Activated CD8-positive, alpha-beta memory T cell treated with anti-CD3 and anti-CD28 coated beads for 36 hours (primary cell): Measurements from ENCODE around the gene UGT1A10. TPM values are rescaled to one million over a fixed set of nuclear protein-coding genes. Genes with fewer than 3 reads are reported as not detected.

Experiments used
- CTCF ChIA-PET: fragments of 350-600 bp; sonication (Branson Sonifier 250); formaldehyde crosslinking; loops from one replicate; lab custom pipeline; 2021; ENCODE audit warnings: antibody characterized with exemption; lab: Charles Lee
- POLR2A ChIA-PET: fragments of 350-600 bp; sonication (Branson Sonifier 250); formaldehyde crosslinking; loops from one replicate; lab custom pipeline; 2021; ENCODE audit warnings: antibody characterized with exemption; lab: Charles Lee
- total RNA-seq, 2 experiments: library from RNA; stranded (reverse); gene quantifications; one replicate each; pipeline ENCODE4 v1.2.3, GENCODE V29; 2021

The UGT1A10 gene
- total RNA-seq, 2 experiments from 2014 or later, result not detected

DNA sequence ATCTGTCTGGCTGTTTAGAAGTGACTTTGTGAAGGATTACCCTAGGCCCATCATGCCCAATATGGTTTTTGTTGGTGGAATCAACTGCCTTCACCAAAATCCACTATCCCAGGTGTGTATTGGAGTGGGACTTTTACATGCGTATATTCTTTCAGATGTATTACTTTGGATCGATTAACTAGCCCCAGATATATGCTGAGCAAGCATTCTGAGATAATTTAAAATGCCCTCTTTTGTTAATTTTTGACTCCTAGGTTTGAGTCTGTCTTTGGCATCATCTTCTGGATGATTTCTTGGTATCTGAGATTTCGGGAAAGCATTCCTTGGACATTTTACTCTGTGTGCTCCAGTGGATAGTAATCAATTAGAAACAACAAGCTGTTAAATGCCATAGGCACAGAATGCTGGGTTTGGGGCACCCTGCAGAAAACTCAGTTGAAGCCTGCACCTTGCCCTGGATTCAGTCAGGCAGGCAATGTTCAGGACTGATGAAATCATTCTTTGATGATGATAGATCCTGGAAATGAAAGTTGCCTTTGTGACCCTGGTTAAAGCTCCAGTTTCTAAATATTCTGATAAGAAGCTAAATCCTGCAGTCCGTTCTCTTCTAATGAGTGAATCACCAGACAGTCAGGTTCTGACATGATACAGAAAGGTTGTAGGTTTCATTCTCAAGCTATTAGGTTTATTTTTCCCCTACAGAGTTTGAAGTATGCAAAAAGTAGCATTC, 125.0 kb downstream of the UGT1A10 start:
- CTCF ChIA-PET, result no interaction called here
- POLR2A ChIA-PET, result no interaction called here

DNA sequence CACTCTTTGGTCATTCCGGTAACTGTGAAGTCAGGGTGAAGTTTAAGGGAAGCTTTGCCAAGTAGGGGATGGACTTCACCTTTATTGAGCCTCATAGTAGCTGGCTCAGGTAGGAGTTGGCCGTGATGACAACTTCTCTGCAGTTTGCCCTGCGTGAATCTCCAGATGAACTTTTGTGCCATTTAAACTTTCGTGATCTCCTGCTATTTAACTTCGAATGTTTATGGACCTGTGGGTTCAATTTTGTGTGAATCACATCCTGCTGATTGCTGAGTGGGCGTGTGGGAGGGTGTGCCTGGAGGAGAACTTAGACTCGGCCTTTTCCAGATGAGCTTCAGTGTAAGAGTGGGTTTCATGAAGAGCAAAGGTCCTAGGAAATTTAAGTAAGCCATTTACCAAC, 128.0 kb downstream of the UGT1A10 start:
- ChIA-PET POLR2A (no interaction called here), CTCF (no interaction called here)

DNA sequence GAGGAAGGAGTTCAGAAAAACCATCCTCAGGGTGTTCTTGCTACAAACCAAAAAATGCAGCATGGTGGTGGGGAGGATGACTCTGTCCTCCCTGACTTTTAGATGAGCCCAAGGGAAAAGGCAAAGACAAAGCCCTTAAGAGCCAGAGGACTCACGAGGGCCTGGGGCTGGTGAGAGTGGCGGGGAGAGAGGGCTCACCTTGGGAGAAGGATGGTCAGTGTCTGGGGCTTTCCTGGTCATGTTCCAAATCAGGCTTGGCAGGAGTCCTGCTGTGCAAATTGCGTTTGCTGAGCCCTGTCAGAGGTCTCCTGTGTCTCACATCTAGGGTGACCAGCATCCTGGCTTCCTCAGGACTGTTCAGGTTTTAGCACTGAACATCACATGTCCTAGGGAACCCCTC, 128.5 kb downstream of the UGT1A10 start:
- ChIA-PET CTCF (no interaction called here), POLR2A (no interaction called here)

DNA sequence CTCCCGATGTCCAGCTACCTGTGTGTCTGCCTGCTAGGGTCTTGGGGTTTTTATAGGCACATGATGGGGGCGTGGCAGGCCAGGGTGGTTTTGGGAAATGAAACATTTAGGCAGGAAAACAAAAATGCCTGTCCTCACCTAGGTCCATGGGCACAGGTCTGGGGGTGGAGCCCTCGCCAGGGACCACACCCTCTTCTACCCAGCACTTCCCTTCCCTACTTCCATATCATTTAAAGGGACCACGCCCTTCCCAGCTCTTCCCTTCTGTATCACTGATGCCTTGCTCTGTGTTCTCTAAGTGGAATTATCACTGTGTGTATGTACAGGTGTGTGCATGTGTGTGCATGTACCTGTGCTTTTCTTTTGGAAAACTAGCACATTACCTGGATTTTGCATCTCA, 130.2 kb downstream of the UGT1A10 start:
- CTCF ChIA-PET, result no interaction called here
- POLR2A ChIA-PET, result no interaction called here

DNA sequence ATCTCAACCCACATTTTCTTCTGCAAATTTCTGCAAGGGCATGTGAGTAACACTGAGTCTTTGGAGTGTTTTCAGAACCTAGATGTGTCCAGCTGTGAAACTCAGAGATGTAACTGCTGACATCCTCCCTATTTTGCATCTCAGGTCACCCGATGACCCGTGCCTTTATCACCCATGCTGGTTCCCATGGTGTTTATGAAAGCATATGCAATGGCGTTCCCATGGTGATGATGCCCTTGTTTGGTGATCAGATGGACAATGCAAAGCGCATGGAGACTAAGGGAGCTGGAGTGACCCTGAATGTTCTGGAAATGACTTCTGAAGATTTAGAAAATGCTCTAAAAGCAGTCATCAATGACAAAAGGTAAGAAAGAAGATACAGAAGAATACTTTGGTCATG, 131.8 kb downstream of the UGT1A10 start:
- ChIA-PET CTCF (no interaction called here), POLR2A (no interaction called here)

DNA sequence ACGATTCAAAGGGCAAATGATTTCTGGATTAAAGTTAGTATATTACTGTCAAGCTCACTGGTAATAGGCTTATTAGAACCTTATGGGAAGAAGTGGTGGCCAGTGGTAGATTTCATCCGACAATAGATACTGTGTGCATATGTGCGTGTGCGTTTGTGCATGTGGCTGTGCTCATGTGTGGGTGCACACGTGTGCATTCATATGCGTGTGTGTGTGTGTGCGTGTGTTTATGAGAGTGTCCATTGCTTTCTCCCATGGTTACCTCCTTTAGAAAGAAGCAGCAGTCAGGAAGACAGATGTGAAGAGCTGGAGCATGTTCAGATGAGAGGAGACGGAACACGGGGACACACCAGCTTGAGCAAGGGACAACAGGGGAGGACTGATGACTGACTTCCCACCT, 133.0 kb downstream of the UGT1A10 start:
- ChIA-PET POLR2A (no interaction called here), CTCF (no interaction called here)

DNA sequence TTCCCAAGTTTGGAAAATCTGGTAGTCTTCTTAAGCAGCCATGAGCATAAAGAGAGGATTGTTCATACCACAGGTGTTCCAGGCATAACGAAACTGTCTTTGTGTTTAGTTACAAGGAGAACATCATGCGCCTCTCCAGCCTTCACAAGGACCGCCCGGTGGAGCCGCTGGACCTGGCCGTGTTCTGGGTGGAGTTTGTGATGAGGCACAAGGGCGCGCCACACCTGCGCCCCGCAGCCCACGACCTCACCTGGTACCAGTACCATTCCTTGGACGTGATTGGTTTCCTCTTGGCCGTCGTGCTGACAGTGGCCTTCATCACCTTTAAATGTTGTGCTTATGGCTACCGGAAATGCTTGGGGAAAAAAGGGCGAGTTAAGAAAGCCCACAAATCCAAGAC, 135.9 kb downstream of the UGT1A10 start:
- CTCF ChIA-PET, result no interaction called here
- POLR2A ChIA-PET, result no interaction called here

DNA sequence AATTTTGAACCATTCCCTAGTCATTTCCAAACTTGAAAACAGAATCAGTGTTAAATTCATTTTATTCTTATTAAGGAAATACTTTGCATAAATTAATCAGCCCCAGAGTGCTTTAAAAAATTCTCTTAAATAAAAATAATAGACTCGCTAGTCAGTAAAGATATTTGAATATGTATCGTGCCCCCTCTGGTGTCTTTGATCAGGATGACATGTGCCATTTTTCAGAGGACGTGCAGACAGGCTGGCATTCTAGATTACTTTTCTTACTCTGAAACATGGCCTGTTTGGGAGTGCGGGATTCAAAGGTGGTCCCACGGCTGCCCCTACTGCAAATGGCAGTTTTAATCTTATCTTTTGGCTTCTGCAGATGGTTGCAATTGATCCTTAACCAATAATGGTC, 136.3 kb downstream of the UGT1A10 start:
- CTCF ChIA-PET, result no interaction called here

DNA sequence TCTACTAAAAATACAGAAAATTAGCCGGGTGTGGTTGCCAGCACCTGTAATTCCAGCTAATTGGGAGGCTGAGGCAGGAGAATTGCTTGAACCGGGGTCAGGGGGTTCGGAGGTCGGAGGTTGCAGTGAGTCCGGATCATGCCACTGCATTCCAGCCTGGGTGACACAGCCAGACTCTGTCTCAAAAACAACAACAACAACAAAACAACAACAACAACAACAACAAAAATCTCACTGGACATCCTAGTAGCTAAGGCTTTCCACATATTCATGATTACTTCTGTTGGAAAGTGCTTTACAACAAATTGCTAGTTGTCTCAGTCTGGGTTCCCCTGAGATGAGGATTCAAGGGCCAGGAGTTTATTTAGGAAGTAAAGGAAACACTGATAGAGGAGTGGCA, 137.6 kb downstream of the UGT1A10 start:
- ChIA-PET POLR2A (no interaction called here), CTCF (no interaction called here)

More for the DNA sequence above, 136.3 kb downstream of the UGT1A10 start:
- POLR2A ChIA-PET, result no interaction called here

DNA sequence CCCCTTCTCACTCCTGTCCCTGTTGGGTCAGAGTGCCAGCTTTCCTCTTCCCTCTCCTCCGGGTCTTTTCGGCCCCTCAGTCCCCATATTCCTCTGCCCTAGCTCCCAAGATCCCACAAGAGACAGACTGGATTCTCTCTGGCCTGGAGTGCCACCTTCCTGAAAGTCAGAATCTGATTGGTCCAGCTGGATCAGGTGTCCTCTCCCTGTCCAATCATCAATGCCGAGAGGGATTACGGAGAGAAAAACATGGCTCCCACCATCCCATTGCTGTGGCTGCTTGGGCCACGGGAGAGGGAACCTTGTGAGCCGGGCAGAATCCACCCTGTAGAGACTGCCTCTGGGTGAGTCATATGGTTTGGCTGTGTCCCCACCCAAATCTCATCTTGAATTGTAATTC, 139.2 kb downstream of the UGT1A10 start:
- ChIA-PET CTCF (no interaction called here), POLR2A (interaction anchor here (0.7 kb wide), 1 partner anchor 30 kb away, joined by 5 read pairs; no protein-coding TSS in a partner anchor)

DNA sequence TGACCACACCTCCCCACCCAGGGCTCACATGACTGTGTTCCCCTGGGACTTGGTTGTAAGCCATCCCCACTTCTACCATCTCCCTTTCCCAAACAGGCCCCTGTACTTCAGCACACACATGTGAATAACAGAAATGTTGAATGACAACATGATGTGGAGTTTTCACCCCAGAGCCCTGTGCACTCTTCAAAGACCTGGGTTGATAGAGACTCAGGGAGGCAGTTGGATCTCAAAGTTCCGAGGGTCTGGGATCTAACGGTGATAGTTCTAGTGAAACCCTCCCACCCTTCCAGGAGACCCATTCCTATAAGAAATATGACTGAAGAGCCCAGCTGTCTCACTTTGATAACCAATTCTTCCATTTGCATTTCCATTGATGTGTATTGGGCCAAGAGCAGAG, 141.8 kb downstream of the UGT1A10 start, which contains the start of gene MROH2A:
Gene MROH2A, plus strand, starts transcription at position 301 of the 400 bp plus-strand sequence. CDS start 1,029 bp downstream, outside the sequence.
- CTCF ChIA-PET, result no interaction called here
- POLR2A ChIA-PET, result no interaction called here

DNA sequence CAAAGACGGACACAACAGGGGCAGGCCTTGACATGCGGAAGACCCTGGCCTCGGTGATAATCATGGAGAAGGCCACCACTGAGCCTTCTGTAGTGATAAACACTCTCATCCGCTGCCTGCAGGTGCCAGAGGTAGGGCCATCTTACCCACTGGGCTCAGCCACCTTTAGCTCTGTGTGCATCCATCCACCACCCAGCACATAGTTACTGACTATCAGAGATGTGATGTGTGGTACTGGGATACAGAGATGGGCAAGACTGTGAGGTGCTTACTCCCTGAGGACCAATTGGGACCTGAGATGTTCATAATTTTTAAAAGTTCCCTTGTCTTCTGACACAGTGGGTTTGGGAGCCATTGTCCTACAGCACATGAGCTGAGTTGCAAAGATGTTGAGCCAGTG, 143.5 kb downstream of the UGT1A10 start:
- POLR2A ChIA-PET, result no interaction called here
- CTCF ChIA-PET, result no interaction called here

DNA sequence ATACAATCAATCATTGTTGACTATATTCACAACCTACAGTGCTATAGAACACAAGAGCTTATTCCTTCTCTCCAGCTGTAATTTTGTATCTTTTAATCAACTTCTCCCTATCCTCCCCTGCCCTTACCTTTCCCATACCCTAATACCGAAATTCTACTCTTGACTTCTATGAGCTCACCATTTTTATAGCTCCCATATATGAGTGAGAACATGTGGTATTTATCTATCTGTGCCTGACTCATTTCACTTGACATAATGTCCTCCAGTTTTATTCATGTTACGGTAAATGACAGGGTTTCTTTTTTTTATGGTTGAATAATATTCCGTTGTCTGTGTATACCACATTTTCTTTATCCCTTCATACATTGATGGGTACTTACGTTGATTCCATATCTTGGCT, 144.5 kb downstream of the UGT1A10 start:
- CTCF ChIA-PET, result no interaction called here

DNA sequence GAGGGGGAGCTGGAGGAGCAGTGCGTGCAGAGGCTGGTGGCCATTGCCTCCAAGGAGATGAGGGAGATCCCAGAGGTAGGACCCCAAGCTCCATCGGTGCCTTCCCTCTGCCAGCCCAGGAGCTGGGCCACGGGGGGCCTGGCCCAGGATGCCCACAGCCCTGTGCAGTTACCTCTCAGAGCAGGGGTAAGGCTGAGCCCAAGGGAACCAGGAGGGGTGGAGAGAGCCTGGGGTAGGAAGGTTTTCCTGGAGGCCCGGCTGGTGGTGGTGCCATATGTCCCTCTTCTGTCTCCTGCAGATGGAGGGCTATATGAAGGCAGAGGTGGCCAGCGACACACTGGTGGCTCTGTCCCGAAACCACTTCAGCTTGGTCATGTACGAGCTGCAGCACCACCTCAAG, 153.3 kb downstream of the UGT1A10 start:
- ChIA-PET CTCF (no interaction called here), POLR2A (no interaction called here)

More for the DNA sequence above, 144.5 kb downstream of the UGT1A10 start:
- POLR2A ChIA-PET, result no interaction called here

DNA sequence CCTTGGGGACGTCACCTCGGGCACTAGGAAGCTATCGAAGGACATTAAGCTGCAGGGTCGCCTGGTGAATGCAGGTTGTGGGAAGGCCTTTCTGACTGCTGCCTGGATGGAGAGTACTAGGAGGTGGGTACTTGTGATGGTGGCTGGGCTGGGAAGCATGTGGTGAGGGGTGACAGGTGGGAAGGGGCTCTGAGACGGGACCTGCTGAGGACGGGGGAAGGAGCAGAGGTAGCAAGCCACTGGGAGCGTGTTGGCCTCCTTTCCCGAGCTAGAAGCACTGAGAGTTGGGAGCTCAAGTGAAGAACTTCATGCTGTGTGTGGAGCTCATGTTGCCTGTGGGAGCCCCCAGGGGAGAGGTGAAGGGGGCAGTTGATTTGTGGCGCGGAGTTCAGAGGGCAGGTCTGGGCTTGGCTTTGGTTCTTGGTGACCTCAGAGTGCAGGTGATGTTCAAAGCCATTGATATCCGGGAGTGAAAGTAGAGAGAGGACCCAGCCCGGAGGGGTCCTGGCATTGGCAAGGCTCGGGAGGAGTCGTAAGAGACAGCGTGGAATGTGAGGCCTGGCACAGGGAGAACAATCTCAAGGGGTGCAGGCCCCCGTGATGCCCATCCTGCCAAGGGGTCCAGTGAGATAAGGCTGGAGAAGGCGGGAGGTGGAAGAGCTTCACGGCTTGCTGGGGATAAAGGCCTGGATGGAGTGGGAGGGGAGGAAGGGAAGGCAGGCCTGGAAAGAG, 155.1 kb downstream of the UGT1A10 start:
- CTCF ChIA-PET, result no interaction called here
- POLR2A ChIA-PET, result no interaction called here

DNA sequence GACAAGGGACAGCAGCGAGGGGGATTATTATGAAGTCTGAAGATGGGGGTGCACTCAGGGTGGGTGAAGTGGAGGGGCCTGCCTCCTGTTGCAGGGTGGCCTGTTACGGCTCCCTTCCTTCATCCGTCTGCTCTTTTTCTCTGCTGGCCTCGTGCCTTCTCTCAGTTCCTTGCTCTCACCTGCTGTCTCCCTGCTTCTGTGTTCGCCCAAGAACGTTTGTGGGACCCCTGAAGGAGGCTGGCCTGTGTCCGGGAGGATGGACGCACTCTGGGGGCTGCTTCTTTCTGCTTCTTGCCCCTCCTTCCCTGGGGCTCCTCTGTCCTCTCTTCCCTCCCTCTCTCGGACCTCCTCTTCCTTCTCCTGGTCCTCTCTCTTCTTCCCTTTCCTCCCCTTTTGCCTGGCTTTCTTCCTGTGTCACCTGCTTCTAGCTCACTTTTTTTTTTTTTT, 155.7 kb downstream of the UGT1A10 start:
- POLR2A ChIA-PET, result no interaction called here
- CTCF ChIA-PET, result no interaction called here

DNA sequence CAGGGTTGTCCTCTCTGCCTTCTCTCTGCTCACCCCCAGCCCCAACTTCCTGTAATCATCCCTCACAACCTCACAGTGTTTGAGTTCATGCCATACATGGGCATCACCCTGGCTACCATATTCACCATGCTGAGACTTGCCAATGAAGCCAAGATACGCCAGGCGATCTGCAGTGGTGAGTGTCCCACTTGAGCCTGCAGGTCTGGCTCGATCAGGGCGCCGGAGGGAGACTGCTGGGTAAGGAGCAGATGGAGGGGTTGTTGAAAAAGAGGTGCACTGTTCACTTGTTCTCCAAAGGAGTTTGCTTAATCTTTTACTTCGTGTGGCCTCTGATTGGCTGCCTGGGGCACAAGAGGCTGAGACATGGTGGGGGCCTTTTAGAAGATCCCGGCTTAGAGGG, 156.5 kb downstream of the UGT1A10 start:
- CTCF ChIA-PET, result no interaction called here
- POLR2A ChIA-PET, result no interaction called here

DNA sequence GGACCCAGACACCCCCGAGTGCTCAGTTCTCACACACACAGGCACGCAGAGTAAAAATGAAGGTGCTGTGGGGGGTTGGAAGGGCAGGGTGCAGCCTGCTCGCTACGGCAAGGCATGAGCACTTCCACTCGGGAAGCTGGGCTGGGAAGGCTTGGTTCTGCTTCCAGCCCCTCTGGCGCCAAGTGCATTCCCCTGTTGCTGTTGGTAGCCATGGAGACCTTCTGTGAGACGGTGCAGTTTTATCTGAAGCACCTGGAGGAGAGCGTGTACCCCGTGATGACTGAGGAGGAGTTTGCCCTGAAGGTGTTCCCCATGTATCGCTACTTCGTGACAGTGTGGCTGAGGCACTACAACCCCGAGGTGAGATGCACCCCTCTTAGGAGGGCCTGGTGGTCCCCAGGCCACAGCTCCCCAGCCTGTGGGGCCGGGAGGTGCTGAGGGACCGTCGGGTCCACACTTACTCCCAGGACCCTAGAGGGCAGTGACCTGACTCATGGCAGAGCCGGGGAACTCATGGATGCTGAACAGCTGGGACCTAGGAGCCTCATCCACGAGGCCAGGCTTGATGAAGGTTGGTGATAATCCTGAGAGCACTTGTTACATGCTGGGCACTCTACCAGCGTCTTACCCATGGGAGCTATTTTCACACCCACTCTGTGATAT, 157.3 kb downstream of the UGT1A10 start:
- ChIA-PET POLR2A (no interaction called here), CTCF (no interaction called here)

DNA sequence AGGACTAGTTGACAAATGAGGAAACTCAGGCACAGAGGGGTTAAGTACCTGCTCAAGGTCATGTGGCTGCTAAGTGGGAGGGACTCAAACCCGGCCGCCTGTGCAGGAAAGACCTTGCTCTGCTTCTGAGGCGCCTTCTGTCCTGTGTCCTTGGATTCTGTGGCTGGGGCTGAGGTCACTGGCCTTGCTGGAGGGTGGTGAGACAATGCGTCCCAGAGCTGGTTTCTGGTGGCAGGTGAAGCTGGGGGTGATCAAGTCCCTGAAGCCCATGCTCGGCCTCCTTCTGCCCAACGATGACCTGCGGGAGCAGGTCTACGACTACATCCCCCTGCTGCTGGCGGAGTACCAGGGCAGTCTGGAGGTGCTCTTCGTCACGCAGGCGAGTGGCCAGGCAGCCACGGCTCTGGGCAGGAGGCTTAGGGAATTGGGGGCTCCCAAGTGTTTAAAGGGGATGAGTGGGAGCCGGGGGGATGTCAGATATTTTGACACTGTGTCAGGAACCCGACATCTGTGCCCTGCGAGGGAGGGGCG, 157.9 kb downstream of the UGT1A10 start:
- CTCF ChIA-PET, result no interaction called here
- POLR2A ChIA-PET, result no interaction called here

DNA sequence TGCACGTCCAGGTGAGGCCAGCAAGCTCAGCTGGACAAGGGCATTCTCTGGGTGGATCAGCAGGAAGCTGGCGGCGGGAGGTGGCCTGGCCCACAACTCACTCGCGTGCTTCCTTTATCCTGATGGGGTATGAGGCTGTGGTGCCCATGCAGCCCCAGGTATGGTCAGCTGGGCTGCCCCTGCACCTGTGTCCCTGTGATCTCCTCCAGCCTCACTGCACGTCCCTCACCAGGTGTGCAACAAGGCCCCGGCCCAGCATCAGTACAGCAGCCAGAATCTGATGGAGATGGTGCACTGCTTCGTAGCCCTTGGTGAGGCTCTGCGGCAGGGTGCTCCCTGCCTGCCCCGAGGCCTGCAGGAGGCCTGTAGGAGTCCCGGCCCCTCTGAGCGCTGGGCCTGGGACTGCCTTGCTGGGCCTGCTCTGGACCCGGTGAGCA, 159.5 kb downstream of the UGT1A10 start:
- POLR2A ChIA-PET, result no interaction called here

More for the DNA sequence above, 159.5 kb downstream of the UGT1A10 start:
- CTCF ChIA-PET, result no interaction called here
